SK-N-SH (cell line): ENCODE measurements around the gene CDH19. TPM values are rescaled to one million over a fixed set of nuclear protein-coding genes. Genes with fewer than 3 reads are reported as not detected.

Source experiments
- CTCF ChIA-PET: fragments of 300-600, 350-600 bp; formaldehyde crosslinking; extraction: SDS; loops from one replicate; lab custom pipeline; 2021; lab: Yijun Ruan, JAX
- POLR2A ChIA-PET: fragments of 350-600 bp; sonication (Branson Sonifier 250); formaldehyde crosslinking; extraction: SDS; loops from one replicate; lab custom pipeline; 2020; ENCODE audit warnings: antibody characterized with exemption, inconsistent platforms; lab: Yijun Ruan, JAX
- DNase-seq: peaks from one replicate; pipeline ENCODE4 v3.0.0; 2012
- H2AFZ ChIP-seq: fragments of 200-600 bp; sonication (generic); 2 replicates; pipeline ENCODE4 v1.8.1; 2016; ENCODE audit warnings: antibody characterized with exemption, mild to moderate bottlenecking, low read depth
- H3F3A ChIP-seq: fragments of 200-600 bp; sonication (generic); replicated peaks from 2 replicates; pipeline ENCODE3; 2016; ENCODE audit warnings: antibody characterized with exemption, mild to moderate bottlenecking; ENCODE audit not compliant: insufficient read depth
- H3K27ac ChIP-seq, 2 experiments: fragments of 200-500 bp in 1 of 2; fragments of 200-600 bp in 1 of 2; sonication (Bioruptor generic) in 1 of 2; sonication (generic), shearing (Covaris generic) in 1 of 2; 2 replicates each; pipeline versions ENCODE4 v1.5.1 to v1.6.1; 2014 to 2016; ENCODE audit warnings: low read depth in 2 of 2, inconsistent platforms in 1 of 2, low read length in 1 of 2, mild to moderate bottlenecking in 1 of 2, mixed read lengths in 1 of 2
- H3K27me3 ChIP-seq: fragments of 200-600 bp; sonication (generic), shearing (Covaris generic); 2 replicates; pipeline ENCODE4 v1.6.1; 2016; ENCODE audit warnings: mixed run types; ENCODE audit not compliant: insufficient read depth
- H3K36me3 ChIP-seq, 2 experiments: fragments of 200-500 bp in 1 of 2; fragments of 200-600 bp in 1 of 2; sonication (Bioruptor generic) in 1 of 2; sonication (generic) in 1 of 2; replicated peaks in 1 of 2; 2 replicates each; pipeline versions ENCODE3 to v1.5.1; 2014 to 2016; ENCODE audit warnings: low read length in 1 of 2, mild to moderate bottlenecking in 1 of 2; ENCODE audit not compliant: insufficient read depth in 2 of 2, control insufficient read depth in 1 of 2
- H3K4me1 ChIP-seq, 2 experiments: fragments of 200-500 bp in 1 of 2; fragments of 200-600 bp in 1 of 2; sonication (Bioruptor generic) in 1 of 2; sonication (generic), shearing (Covaris generic) in 1 of 2; 2 replicates each; pipeline versions ENCODE4 v1.5.1 to v1.6.1; 2014 to 2016; ENCODE audit warnings: low read depth in 1 of 2, low read length in 1 of 2, mixed run types in 1 of 2; ENCODE audit not compliant: insufficient read depth in 2 of 2, control insufficient read depth in 1 of 2
- H3K4me2 ChIP-seq: fragments of 200-600 bp; sonication (generic), shearing (Covaris generic); 2 replicates; pipeline ENCODE4 v1.6.1; 2017; ENCODE audit warnings: mixed run types
- H3K4me3 ChIP-seq, 2 experiments: fragments of 200-500 bp in 1 of 2; fragments of 200-600 bp in 1 of 2; sonication (Bioruptor generic) in 1 of 2; sonication (generic), shearing (Covaris generic) in 1 of 2; 2 replicates each; pipeline versions ENCODE4 v1.5.1 to v1.8.1; 2014 to 2016; ENCODE audit warnings: low read depth in 2 of 2, inconsistent platforms in 1 of 2, low read length in 1 of 2, mild to moderate bottlenecking in 1 of 2, mixed read lengths in 1 of 2, moderate library complexity in 1 of 2
- H3K79me2 ChIP-seq: fragments of 200-600 bp; sonication (generic); 2 replicates; pipeline ENCODE4 v1.8.1; 2017; ENCODE audit warnings: mild to moderate bottlenecking; ENCODE audit not compliant: insufficient read depth
- H3K9ac ChIP-seq: fragments of 200-600 bp; sonication (generic); 2 replicates; pipeline ENCODE4 v1.6.1; 2017; ENCODE audit warnings: mixed run types
- H3K9me2 ChIP-seq: fragments of 200-600 bp; sonication (generic); 2 replicates; pipeline ENCODE4 v1.6.1; 2017; ENCODE audit warnings: mixed run types
- H3K9me3 ChIP-seq: fragments of 200-600 bp; sonication (generic); 2 replicates; pipeline ENCODE4 v1.6.1; 2017; ENCODE audit warnings: mixed run types, mild to moderate bottlenecking, moderate library complexity
- H4K20me1 ChIP-seq: fragments of 200-600 bp; sonication (generic); 2 replicates; pipeline ENCODE4 v1.6.1; 2017; ENCODE audit warnings: mild to moderate bottlenecking, mixed run types; ENCODE audit not compliant: insufficient read depth
- CHD2 ChIP-seq: fragments of 150-350 bp; IDR thresholded peaks from 2 replicates; pipeline ENCODE4 v1.6.1; 2018; ENCODE audit warnings: low read length; ENCODE audit not compliant: partially characterized antibody
- CTCF ChIP-seq: fragments of 200-600 bp; sonication (generic); IDR thresholded peaks from 2 replicates; pipeline ENCODE4 v1.6.1; 2017; ENCODE audit warnings: antibody characterized with exemption, mild to moderate bottlenecking, moderate library complexity
- ELF1 ChIP-seq: IDR thresholded peaks from 2 replicates; pipeline ENCODE4 v1.4.0; 2012
- EP300 ChIP-seq, 2 experiments: IDR thresholded peaks; 2 replicates each; pipeline versions ENCODE4 v1.4.0 to v1.6.1; 2012; ENCODE audit warnings: borderline replicate concordance in 1 of 2, low read depth in 1 of 2, low read length in 1 of 2
- EZH2phosphoT487 ChIP-seq: fragments of 200-600 bp; sonication (generic); IDR thresholded peaks from 2 replicates; pipeline ENCODE4 v1.6.1; 2017; ENCODE audit warnings: low read depth, mixed run types, mild to moderate bottlenecking, antibody characterized with exemption, moderate library complexity, borderline replicate concordance
- FOXM1 ChIP-seq: IDR thresholded peaks from 2 replicates; pipeline ENCODE4 v1.4.0; 2012; ENCODE audit warnings: low read depth, mild to moderate bottlenecking
- GABPA ChIP-seq: IDR thresholded peaks from 2 replicates; pipeline ENCODE4 v1.4.0; 2012; ENCODE audit warnings: low read depth, mild to moderate bottlenecking
- JUND ChIP-seq: IDR thresholded peaks from 2 replicates; pipeline ENCODE4 v1.4.0; 2012
- MAX ChIP-seq: IDR thresholded peaks from 2 replicates; pipeline ENCODE4 v1.4.0; 2012; ENCODE audit warnings: low read depth
- MEF2A ChIP-seq: IDR thresholded peaks from 2 replicates; pipeline ENCODE4 v1.4.0; 2012; ENCODE audit warnings: low read depth, borderline replicate concordance
- NFIC ChIP-seq: IDR thresholded peaks from 2 replicates; pipeline ENCODE4 v1.4.0; 2012; ENCODE audit warnings: borderline replicate concordance
- RAD21 ChIP-seq: IDR thresholded peaks from 2 replicates; pipeline ENCODE4 v1.6.1; 2012; ENCODE audit warnings: mild to moderate bottlenecking, low read length
- SMC3 ChIP-seq: IDR thresholded peaks from 2 replicates; pipeline ENCODE4 v1.6.1; 2012; ENCODE audit warnings: low read depth, low read length, improper control_type of control experiment
- TCF12 ChIP-seq: IDR thresholded peaks from 2 replicates; pipeline ENCODE4 v1.4.0; 2012
- TEAD4 ChIP-seq: IDR thresholded peaks from 2 replicates; pipeline ENCODE4 v1.4.0; 2012; ENCODE audit warnings: mild to moderate bottlenecking, borderline replicate concordance; ENCODE audit not compliant: insufficient read depth
- USF1 ChIP-seq: IDR thresholded peaks from 2 replicates; pipeline ENCODE4 v1.4.0; 2012; ENCODE audit warnings: low read depth, borderline replicate concordance
- USF2 ChIP-seq: fragments of 150-350 bp; IDR thresholded peaks from 2 replicates; pipeline ENCODE4 v1.6.1; 2017; ENCODE audit warnings: antibody characterized with exemption, low read length, low read depth, borderline replicate concordance
- WGBS: methylation state at CpG from one replicate; pipeline ENCODE4 v1.1.6; 2017; ENCODE audit warnings: low lambda C conversion rate; 5-methylcytosine and 5-hydroxymethylcytosine counted together
- polyA plus RNA-seq, 3 experiments: library from polyadenylated mRNA; depleted of rRNA; stranded (reverse); fragments of >200 nt; gene quantifications; 2 replicates each; pipeline ENCODE4 v1.2.3, GENCODE V29; 2012

Gene CDH19
- polyA plus RNA-seq, 1 of the 3 experiments (the other 2 are of a cell fraction): not detected

GRCh38 chr18:66506178-66506577 lies 97.7 kb downstream of the CDH19 start:
- Histone ChIP-seq H3K9me2 (no peaks in the 10 kb centered on the region), H3K79me2 (no peaks in the 10 kb centered on the region), H3K27me3 (no peaks in the 10 kb centered on the region), H3K27ac (no peak overlapping the region), H3K9ac (no peak overlapping the region), H3K4me1 (no peaks in the 10 kb centered on the region), H2AFZ (no peak overlapping the region), H3F3A (no peaks in the 10 kb centered on the region), H3K4me2 (no peak overlapping the region), H3K9me3 (no peaks in the 10 kb centered on the region), H3K4me3 (no peak overlapping the region), H3K36me3 (no peaks in the 10 kb centered on the region), H4K20me1 (no peaks in the 10 kb centered on the region)
- ChIA-PET CTCF (interaction anchor here (1.9 kb wide), 1 partner anchor 10 kb away, joined by 5 read pairs; no protein-coding TSS in a partner anchor), POLR2A (no interaction called here)
- no peak for DNase-seq
- no peak for TF ChIP-seq MAX
- TF ChIP-seq MEF2A: no peak
- no peak for TF ChIP-seq JUND
- 25% methylated on average over 1 of the region's 1 CpG for WGBS

- CTCF ChIA-PET: no interaction called here
- 33% methylated on average over 6 of the region's 6 CpGs for WGBS
Measured at GRCh38 chr18:66497351-66497750, 106.5 kb downstream of the CDH19 start.

GRCh38 chr18:66495844-66496243 lies 108.0 kb downstream of the CDH19 start:
- ChIA-PET POLR2A (no interaction called here), CTCF (interaction anchor here (0.6 to 2.2 kb wide), 21 partner anchors 9 to 745 kb away, joined by 3 to 10 read pairs (median 4); partner anchors contain the start of gene CDH7)
- Histone ChIP-seq H3K4me3 (peak overlapping the region in 1 of 2 experiments; percentile 38; a peak in 1 of 4 replicates), H3K9ac (no peak overlapping the region), H3K36me3 (no peaks in the 10 kb centered on the region), H4K20me1 (no peaks in the 10 kb centered on the region), H3K27me3 (no peaks in the 10 kb centered on the region), H3F3A (no peaks in the 10 kb centered on the region), H3K27ac (no peak overlapping the region), H2AFZ (no peak overlapping the region), H3K4me1 (no peaks in the 10 kb centered on the region), H3K79me2 (no peaks in the 10 kb centered on the region), H3K4me2 (no peak overlapping the region), H3K9me3 (no peaks in the 10 kb centered on the region), H3K9me2 (no peaks in the 10 kb centered on the region)
- no peak for TF ChIP-seq TEAD4
- no peak for TF ChIP-seq FOXM1
- no peak for TF ChIP-seq JUND
- TF ChIP-seq EZH2phosphoT487: no peak
- peak; percentile 65 for TF ChIP-seq CTCF
- peak; percentile 89 for TF ChIP-seq RAD21
- no peak for TF ChIP-seq GABPA
- TF ChIP-seq NFIC: no peak
- TF ChIP-seq SMC3: peak; percentile 77
- no peak for TF ChIP-seq MAX
- WGBS: 8% methylated on average over 3 of the region's 3 CpGs
- DNase-seq: peak; percentile 26

More at GRCh38 chr18:66497351-66497750, 106.5 kb downstream of the CDH19 start:
- Histone ChIP-seq H3K79me2 (no peaks in the 10 kb centered on the region), H3K9me3 (no peaks in the 10 kb centered on the region), H3K27me3 (no peaks in the 10 kb centered on the region), H3K4me1 (no peaks in the 10 kb centered on the region)
- DNase-seq: no peak
- no peak for TF ChIP-seq TCF12
- no peak for TF ChIP-seq EZH2phosphoT487
- no peak for TF ChIP-seq ELF1
- TF ChIP-seq EP300 (IDR thresholded peaks at IDR 0.05; ENCODE audit: borderline replicate concordance in 1 of 2, low read depth in 1 of 2, low read length in 1 of 2): no peak
- no peak for TF ChIP-seq USF2
- no peak for TF ChIP-seq CHD2
- TF ChIP-seq USF1: no peak
- TF ChIP-seq, all 33 proteins: peak for 0
- no peak overlapping the region for H3K4me3 ChIP-seq
- H3K4me2 ChIP-seq: no peak overlapping the region
- no peak overlapping the region for H3K27ac ChIP-seq
- no peaks in the 10 kb centered on the region for H3F3A ChIP-seq
- no peaks in the 10 kb centered on the region for H3K36me3 ChIP-seq
- H2AFZ ChIP-seq: no peak overlapping the region
- no peaks in the 10 kb centered on the region for H4K20me1 ChIP-seq
- no peaks in the 10 kb centered on the region for H3K9me2 ChIP-seq
- POLR2A ChIA-PET: no interaction called here
- H3K9ac ChIP-seq: no peak overlapping the region
